Left ventricle myocardium inferior (tissue), 1 donor: ENCODE measurements around the gene ASB12. TPM values are rescaled to one million over a fixed set of nuclear protein-coding genes. Genes with fewer than 3 reads are reported as not detected.
A peak's percentile ranks its signal among the peaks of the same experiment; 100 is the strongest.

Source experiments
- DNase-seq: peaks from one replicate; pipeline ENCODE4 v3.0.0-alpha.2; 2020
- H3K27ac ChIP-seq: fragments of 200-600 bp; replicated peaks from 2 replicates; pipeline ENCODE4 v1.8.0; 2021
- H3K27me3 ChIP-seq: fragments of 200-600 bp; 2 replicates; pipeline ENCODE4 v1.8.0; 2021; ENCODE audit warnings: low read depth
- H3K36me3 ChIP-seq: fragments of 200-600 bp; 2 replicates; pipeline ENCODE4 v1.8.0; 2021
- H3K4me1 ChIP-seq: fragments of 200-600 bp; 2 replicates; pipeline ENCODE4 v1.8.0; 2021
- H3K4me3 ChIP-seq: fragments of 200-600 bp; 2 replicates; pipeline ENCODE4 v1.8.0; 2021; ENCODE audit warnings: mild to moderate bottlenecking, moderate library complexity
- H3K9me3 ChIP-seq: fragments of 200-600 bp; replicated peaks from 2 replicates; pipeline ENCODE4 v1.8.0; 2021
- intact Hi-C: fragments of 100-400 bp; cut with micrococcal nuclease; formaldehyde crosslinking; loops from one replicate; pipeline ENCODE4 v1.11.0; 2022
- total RNA-seq: library from RNA; stranded (reverse); fragmentation: NEBNext Ultra II Directional; extraction: Animal tissue kit (Norgen Biotek cat#: 25700); gene quantifications from one replicate; pipeline ENCODE4 v1.2.1, GENCODE V29; 2021
- TF ChIP-seq, protein P1 (sequence below): fragments of 200-600 bp; IDR thresholded peaks from 2 replicates; pipeline ENCODE4 v1.8.0; 2021; ENCODE audit warnings: antibody characterized with exemption, mild to moderate bottlenecking, borderline replicate concordance
- donor health status: DM: no; HTN: yes; CAD: no; lungs with severe emphysema.

The ASB12 gene
- total RNA-seq, 1 donor from 2014 or later: 4.3 TPM

DNA sequence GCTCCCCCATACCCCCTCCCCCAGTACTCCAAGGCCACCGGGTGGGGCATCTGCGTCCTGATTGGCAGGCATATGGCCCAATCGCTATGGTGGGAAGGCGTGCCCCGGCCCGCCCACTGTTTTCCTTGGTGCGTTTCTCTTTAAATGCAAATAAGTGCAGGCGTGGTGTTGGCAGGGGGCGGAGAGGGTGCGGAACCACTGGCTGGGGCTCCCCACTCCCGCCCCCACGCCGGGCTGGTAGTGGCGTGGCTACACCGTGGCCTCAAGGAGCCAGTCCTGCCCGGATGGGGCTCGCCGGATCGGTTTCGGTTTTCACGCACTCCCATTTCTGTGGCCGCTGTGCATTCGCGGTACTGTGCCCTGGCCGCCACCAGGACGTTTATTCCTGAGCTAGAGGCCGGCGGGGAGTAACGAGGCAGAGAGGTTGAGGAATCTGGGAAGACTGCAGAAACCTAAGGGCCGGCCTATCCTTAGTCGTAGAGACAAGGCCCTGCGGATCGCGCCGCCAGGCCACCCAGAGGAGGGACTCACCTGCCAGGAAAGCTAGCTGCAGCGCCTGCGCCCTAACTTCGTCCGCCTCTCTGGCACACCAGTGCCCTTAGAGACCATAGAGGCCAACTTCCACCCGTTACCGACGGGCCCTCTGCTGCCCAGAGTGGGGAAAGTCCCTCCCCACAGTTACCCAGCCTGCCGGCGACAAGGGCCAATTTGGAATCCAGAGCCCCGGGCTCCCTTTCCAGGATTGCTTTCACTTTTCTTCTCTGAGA is 24.5 kb downstream of the ASB12 start:
- DNase-seq: peak; percentile 93
- peaks cover 45% of the 10 kb centered on the region for H3K4me1 ChIP-seq
- H3K27me3 ChIP-seq: no peaks in the 10 kb centered on the region
- peak overlapping the region; percentile 82 for H3K4me3 ChIP-seq
- no peaks in the 10 kb centered on the region for H3K9me3 ChIP-seq
- TF ChIP-seq, protein P1, sequence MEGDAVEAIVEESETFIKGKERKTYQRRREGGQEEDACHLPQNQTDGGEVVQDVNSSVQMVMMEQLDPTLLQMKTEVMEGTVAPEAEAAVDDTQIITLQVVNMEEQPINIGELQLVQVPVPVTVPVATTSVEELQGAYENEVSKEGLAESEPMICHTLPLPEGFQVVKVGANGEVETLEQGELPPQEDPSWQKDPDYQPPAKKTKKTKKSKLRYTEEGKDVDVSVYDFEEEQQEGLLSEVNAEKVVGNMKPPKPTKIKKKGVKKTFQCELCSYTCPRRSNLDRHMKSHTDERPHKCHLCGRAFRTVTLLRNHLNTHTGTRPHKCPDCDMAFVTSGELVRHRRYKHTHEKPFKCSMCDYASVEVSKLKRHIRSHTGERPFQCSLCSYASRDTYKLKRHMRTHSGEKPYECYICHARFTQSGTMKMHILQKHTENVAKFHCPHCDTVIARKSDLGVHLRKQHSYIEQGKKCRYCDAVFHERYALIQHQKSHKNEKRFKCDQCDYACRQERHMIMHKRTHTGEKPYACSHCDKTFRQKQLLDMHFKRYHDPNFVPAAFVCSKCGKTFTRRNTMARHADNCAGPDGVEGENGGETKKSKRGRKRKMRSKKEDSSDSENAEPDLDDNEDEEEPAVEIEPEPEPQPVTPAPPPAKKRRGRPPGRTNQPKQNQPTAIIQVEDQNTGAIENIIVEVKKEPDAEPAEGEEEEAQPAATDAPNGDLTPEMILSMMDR: peak; percentile 41
- H3K36me3 ChIP-seq: no peaks in the 10 kb centered on the region
- H3K27ac ChIP-seq: peak overlapping the region; percentile 95
- intact Hi-C loops: no loop called here

DNA sequence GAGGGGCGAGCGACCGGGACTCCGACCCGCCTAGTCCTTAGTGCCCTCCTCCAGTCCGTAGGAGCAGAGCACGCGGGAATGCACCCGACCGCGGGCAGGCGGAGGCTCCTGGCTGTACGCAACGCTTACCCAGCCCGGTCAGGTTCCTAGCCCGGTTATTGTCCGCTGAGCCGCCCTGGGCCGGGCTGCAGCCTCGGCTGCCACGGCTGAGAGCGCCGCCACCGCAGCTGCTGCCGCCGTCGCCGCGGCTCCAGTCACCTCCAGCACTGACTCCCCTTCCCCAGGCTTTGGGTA is 25.0 kb downstream of the ASB12 start, which contains the start of gene AMER1:
Gene AMER1, minus strand, starts transcription at position 268 of the 294 bp plus-strand sequence. CDS start 12,422 bp downstream, outside the sequence.
- Histone ChIP-seq H3K27ac (peak within 1 kb of the TSS; percentile 95), H3K4me1 (peaks cover 45% of the 10 kb centered on the region), H3K9me3 (no peaks in the 10 kb centered on the region), H3K4me3 (peak within 1 kb of the TSS; percentile 82), H3K27me3 (no peaks in the 10 kb centered on the region), H3K36me3 (no peaks in the 10 kb centered on the region)
- intact Hi-C loops: no loop called here
- no peak for DNase-seq
- TF ChIP-seq, protein P1: no peak

DNA sequence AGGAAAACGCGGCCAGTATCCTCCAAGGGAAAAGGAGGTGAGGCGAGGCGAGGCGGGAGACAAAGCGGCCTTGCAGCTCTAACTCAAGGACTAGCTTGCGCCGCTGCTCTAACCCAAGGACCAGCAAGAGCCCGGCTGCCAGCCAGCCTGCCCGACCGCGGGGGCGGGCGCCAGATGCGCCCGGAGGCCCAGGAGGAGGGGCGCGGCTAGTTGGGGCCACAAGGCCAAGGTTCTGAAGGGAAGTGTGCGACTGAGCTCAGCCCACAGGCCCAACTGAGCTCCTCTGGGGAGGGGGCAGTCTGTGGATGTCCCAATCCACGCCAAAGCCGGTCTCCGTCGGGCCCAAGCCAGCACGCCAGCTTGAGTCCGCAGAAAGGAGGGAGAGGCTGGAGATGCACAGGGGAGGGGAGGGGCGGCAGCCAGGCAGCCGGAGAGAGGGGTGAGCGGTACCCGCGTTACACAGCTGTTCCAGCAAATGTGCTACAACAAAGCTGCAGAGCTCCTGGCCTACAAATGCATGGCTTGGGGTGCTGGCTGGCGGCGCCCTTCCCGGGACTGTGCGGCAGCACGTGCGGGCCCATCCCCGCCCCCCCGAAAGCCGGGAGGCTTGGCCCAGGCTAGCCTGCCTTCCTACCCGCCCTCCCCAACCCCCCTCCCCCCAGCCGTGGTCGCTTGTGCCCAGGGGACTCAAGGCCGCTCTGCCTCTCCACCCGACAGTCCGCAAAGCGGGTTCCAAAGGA is 25.5 kb downstream of the ASB12 start:
- Histone ChIP-seq H3K27ac (peak overlapping the region; percentile 95), H3K36me3 (no peaks in the 10 kb centered on the region), H3K9me3 (no peaks in the 10 kb centered on the region), H3K4me3 (peak overlapping the region; percentile 82), H3K4me1 (peaks cover 45% of the 10 kb centered on the region), H3K27me3 (no peaks in the 10 kb centered on the region)
- TF ChIP-seq, protein P1: no peak
- DNase-seq: peak; percentile 19
- intact Hi-C loops: no loop called here

DNA sequence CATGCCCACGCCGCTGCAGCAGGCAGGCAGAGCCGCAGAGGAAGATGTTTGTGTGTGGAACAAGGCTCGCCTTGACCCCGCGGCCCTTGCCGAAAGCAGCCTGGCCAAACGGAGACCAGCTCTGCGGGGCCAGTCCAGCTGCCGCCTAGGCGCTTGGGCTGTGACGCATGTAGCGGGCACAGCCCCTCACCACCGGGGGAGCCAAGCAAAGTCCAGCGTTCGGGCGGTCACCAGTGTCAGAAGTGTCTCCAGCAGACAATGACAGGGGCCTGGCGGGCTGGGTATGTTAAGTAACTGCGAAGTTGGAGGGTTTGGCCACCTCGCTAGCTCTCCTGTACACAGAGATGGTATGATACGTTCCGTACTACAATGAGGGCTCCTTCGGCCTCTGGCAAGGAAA is 26.2 kb downstream of the ASB12 start:
- H3K4me1 ChIP-seq: peaks cover 45% of the 10 kb centered on the region
- DNase-seq: peak; percentile 17
- TF ChIP-seq, protein P1: no peak
- H3K4me3 ChIP-seq: peak overlapping the region; percentile 82
- no peaks in the 10 kb centered on the region for H3K36me3 ChIP-seq
- intact Hi-C loops: no loop called here
- no peaks in the 10 kb centered on the region for H3K27me3 ChIP-seq
- H3K27ac ChIP-seq: peak overlapping the region; percentile 95
- H3K9me3 ChIP-seq: no peaks in the 10 kb centered on the region

DNA sequence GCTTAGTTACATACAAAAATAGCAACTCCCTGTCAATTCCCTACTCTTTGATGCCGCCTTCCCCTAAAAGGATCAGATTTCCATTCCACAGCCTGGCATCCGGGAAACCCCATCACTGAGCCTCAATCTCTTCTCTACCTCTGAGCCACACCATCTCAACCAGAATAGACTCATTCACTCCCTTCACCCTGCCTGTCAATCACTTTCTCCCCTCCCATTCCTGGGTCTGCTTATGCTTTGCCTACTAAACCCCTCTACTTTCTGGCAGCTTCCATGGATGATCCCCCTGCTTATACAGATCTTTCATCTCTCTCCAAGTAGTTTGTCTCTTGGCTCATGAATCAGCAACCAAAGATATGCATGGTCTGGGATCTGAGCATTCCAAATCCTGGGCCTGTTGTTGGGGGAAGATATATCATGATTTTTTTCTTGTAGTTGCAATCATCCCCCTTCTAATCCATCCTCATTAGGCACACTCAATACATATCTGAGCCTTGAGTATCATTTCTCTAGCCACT is 27.5 kb downstream of the ASB12 start:
- intact Hi-C loops: no loop called here
- Histone ChIP-seq H3K4me3 (no peak overlapping the region), H3K27ac (peak overlapping the region; percentile 95), H3K9me3 (no peaks in the 10 kb centered on the region), H3K4me1 (peaks cover 51% of the 10 kb centered on the region), H3K27me3 (no peaks in the 10 kb centered on the region), H3K36me3 (no peaks in the 10 kb centered on the region)
- TF ChIP-seq, protein P1: no peak
- no peak for DNase-seq
